HCEC 1CT (cell line): Measurements from ENCODE around the gene NLRP11.
"Not testable (repeated sequence)": the region's sequence is repeated elsewhere in the genome, so short reads cannot be mapped to it uniquely, and the experiment has no call there.

Experiments
- DNase-seq: peaks from one replicate; pipeline ENCODE4 v3.0.0-alpha.2; 2017

The NLRP11 gene

GRCh38 chr19:55777528-55777927 is 54.3 kb downstream of the NLRP11 start:
- DNase-seq = no peak

GRCh38 chr19:55769632-55770031 is 62.2 kb downstream of the NLRP11 start:
- not testable (repeated sequence) for DNase-seq

- not testable (repeated sequence) for DNase-seq
These were observed 63.0 kb downstream of the NLRP11 start, which contains the start of gene RFPL4AL1 for GRCh38 chr19:55768818-55769217. Gene RFPL4AL1 (plus strand): TSS chr19:55769118. CDS start chr19:55771805, 2,687 bp downstream.

- DNase-seq = no peak
These were observed 65.3 kb downstream of the NLRP11 start for GRCh38 chr19:55766466-55766865.

- not testable (repeated sequence) for DNase-seq
These were observed 73.0 kb downstream of the NLRP11 start, which contains the start of gene RFPL4A for GRCh38 chr19:55758797-55759196. Gene RFPL4A (plus strand): TSS chr19:55759097. CDS start chr19:55761801, 2,704 bp downstream.

- not testable (repeated sequence) for DNase-seq
These were observed 75.0 kb downstream of the NLRP11 start for GRCh38 chr19:55756808-55757207.

GRCh38 chr19:55753401-55753800 is 78.4 kb downstream of the NLRP11 start:
- DNase-seq = no peak

GRCh38 chr19:55750715-55751114 is 81.1 kb downstream of the NLRP11 start:
- DNase-seq = no peak

- DNase-seq = no peak
These were observed 93.5 kb downstream of the NLRP11 start, which contains the start of gene NLRP9 for GRCh38 chr19:55738302-55738701. Gene NLRP9 (minus strand): TSS chr19:55738402. CDS start chr19:55738374, 28 bp downstream.
